SU-DHL-6 (cell line): ENCODE data around the gene RCAN2.

Experiments
- EZH2phosphoT487 ChIP-seq: fragments of 200-600 bp; sonication (generic), shearing (Covaris generic); conservative IDR thresholded peaks from 2 replicates; pipeline ENCODE4 v1.6.1; 2018; ENCODE audit warnings: mild to moderate bottlenecking, antibody characterized with exemption, low read length, moderate library complexity, mixed read lengths
- TF ChIP-seq, protein P1 (sequence below): fragments of 200-600 bp; sonication (generic); IDR thresholded peaks from one replicate; pipeline ENCODE4 v1.5.1; 2017; ENCODE audit warnings: antibody characterized with exemption, mild to moderate bottlenecking, low read length, moderate library complexity; ENCODE audit not compliant: insufficient read depth, poor library complexity, severe bottlenecking

GRCh38 chr6:46296586-46296985 is 194.7 kb downstream of the RCAN2 start:
- TF ChIP-seq, protein P1, sequence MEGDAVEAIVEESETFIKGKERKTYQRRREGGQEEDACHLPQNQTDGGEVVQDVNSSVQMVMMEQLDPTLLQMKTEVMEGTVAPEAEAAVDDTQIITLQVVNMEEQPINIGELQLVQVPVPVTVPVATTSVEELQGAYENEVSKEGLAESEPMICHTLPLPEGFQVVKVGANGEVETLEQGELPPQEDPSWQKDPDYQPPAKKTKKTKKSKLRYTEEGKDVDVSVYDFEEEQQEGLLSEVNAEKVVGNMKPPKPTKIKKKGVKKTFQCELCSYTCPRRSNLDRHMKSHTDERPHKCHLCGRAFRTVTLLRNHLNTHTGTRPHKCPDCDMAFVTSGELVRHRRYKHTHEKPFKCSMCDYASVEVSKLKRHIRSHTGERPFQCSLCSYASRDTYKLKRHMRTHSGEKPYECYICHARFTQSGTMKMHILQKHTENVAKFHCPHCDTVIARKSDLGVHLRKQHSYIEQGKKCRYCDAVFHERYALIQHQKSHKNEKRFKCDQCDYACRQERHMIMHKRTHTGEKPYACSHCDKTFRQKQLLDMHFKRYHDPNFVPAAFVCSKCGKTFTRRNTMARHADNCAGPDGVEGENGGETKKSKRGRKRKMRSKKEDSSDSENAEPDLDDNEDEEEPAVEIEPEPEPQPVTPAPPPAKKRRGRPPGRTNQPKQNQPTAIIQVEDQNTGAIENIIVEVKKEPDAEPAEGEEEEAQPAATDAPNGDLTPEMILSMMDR: no peak
- no peak for TF ChIP-seq EZH2phosphoT487
